CD14-positive monocyte (primary cell): ENCODE data around the gene PTTG1. TPM values are rescaled to one million over a fixed set of nuclear protein-coding genes. Genes with fewer than 3 reads are reported as not detected.

ENCODE experiments used
- DNase-seq, 3 donors: peaks; one replicate each; pipeline ENCODE4 v3.0.0-alpha.2; 2011 to 2022
- H2AFZ ChIP-seq: 2 replicates; pipeline ENCODE4 v1.6.0; 2012; ENCODE audit warnings: mild to moderate bottlenecking, low read depth, low read length, inconsistent platforms; ENCODE audit not compliant: insufficient read depth, poor library complexity, severe bottlenecking
- H3K27ac ChIP-seq, 2 donors: 1 replicate in 1 of 2; 2 replicates in 1 of 2; pipeline ENCODE4 v1.5.1; 2012 to 2013; ENCODE audit warnings: low read length in 2 of 2, control low read depth in 1 of 2, inconsistent platforms in 1 of 2, low read depth in 1 of 2, mild to moderate bottlenecking in 1 of 2
- H3K27me3 ChIP-seq, 2 donors: one replicate each; pipeline versions ENCODE4 v1.6.0 to v1.6.1; 2011 to 2013; ENCODE audit warnings: low read length in 2 of 2; ENCODE audit not compliant: control insufficient read depth in 2 of 2, insufficient read depth in 2 of 2
- H3K36me3 ChIP-seq, 2 donors: replicated peaks in 1 of 2; 1 replicate in 1 of 2; 2 replicates in 1 of 2; pipeline versions ENCODE4 v1.5.1 to v1.6.1; 2012 to 2013; ENCODE audit warnings: low read length in 2 of 2, control low read depth in 1 of 2, inconsistent platforms in 1 of 2, mild to moderate bottlenecking in 1 of 2; ENCODE audit not compliant: insufficient read depth in 2 of 2, control insufficient read depth in 1 of 2
- H3K4me1 ChIP-seq, 2 donors: 1 replicate in 1 of 2; 2 replicates in 1 of 2; pipeline versions ENCODE4 v1.5.1 to v1.6.1; 2012 to 2013; ENCODE audit warnings: low read length in 2 of 2, control low read depth in 1 of 2, inconsistent platforms in 1 of 2, mild to moderate bottlenecking in 1 of 2, moderate library complexity in 1 of 2; ENCODE audit not compliant: insufficient read depth in 2 of 2, control insufficient read depth in 1 of 2
- H3K4me2 ChIP-seq: replicated peaks from 2 replicates; pipeline ENCODE3; 2012; ENCODE audit warnings: low read length, moderate library complexity, mild to moderate bottlenecking; ENCODE audit not compliant: poor library complexity, severe bottlenecking; ENCODE audit errors: extremely low read depth
- H3K4me3 ChIP-seq, 3 experiments: fragments of 200-600 bp in 1 of 3; sonication (generic) in 1 of 3; replicated peaks in 1 of 3; 1 replicate in 2 of 3; 2 replicates in 1 of 3; pipeline ENCODE4 v1.5.1; 2011 to 2013; ENCODE audit warnings: low read length in 3 of 3, mild to moderate bottlenecking in 3 of 3, control low read depth in 2 of 3, low read depth in 2 of 3, inconsistent platforms in 1 of 3, moderate library complexity in 1 of 3
- H3K79me2 ChIP-seq: 2 replicates; pipeline ENCODE4 v1.6.0; 2012; ENCODE audit warnings: mild to moderate bottlenecking, control low read depth, inconsistent platforms, low read length, moderate library complexity; ENCODE audit not compliant: insufficient read depth
- H3K9ac ChIP-seq: 2 replicates; pipeline ENCODE4 v1.6.0; 2017; ENCODE audit warnings: low read length, mild to moderate bottlenecking; ENCODE audit not compliant: insufficient read depth, poor library complexity, severe bottlenecking
- H3K9me3 ChIP-seq, 2 donors: replicated peaks in 1 of 2; 1 replicate in 1 of 2; 2 replicates in 1 of 2; pipeline versions ENCODE4 v1.5.1 to v1.6.1; 2012 to 2013; ENCODE audit warnings: low read length in 2 of 2, control low read depth in 1 of 2; ENCODE audit not compliant: control insufficient read depth in 1 of 2, insufficient read depth in 1 of 2
- H4K20me1 ChIP-seq: 2 replicates; pipeline ENCODE4 v1.6.0; 2012; ENCODE audit warnings: mild to moderate bottlenecking, low read length, control low read depth, moderate library complexity; ENCODE audit not compliant: insufficient read depth
- H3K27ac Mint-ChIP-seq, 7 donors: one replicate each; pipeline ENCODE4 v1.8.0; 2020; ENCODE audit warnings: mild to moderate bottlenecking in 7 of 7, mixed read lengths in 7 of 7, moderate library complexity in 6 of 7, inconsistent platforms in 2 of 7
- H3K27me3 Mint-ChIP-seq, 3 donors: one replicate each; pipeline ENCODE4 v1.8.0; 2021 to 2022; ENCODE audit warnings: low read depth in 3 of 3, mild to moderate bottlenecking in 3 of 3, mixed read lengths in 3 of 3, moderate library complexity in 3 of 3, inconsistent platforms in 1 of 3
- H3K36me3 Mint-ChIP-seq, 2 donors: one replicate each; pipeline ENCODE4 v1.8.0; 2020; ENCODE audit warnings: mixed read lengths in 2 of 2, inconsistent platforms in 1 of 2, mild to moderate bottlenecking in 1 of 2
- H3K4me1 Mint-ChIP-seq: one replicate; pipeline ENCODE4 v1.8.0; 2020; ENCODE audit warnings: mild to moderate bottlenecking, mixed read lengths
- H3K4me3 Mint-ChIP-seq, 2 donors: one replicate each; pipeline ENCODE4 v1.8.0; 2020; ENCODE audit warnings: mild to moderate bottlenecking in 2 of 2, mixed read lengths in 2 of 2, moderate library complexity in 1 of 2
- H3K9me3 Mint-ChIP-seq, 7 donors: one replicate each; pipeline ENCODE4 v1.8.0; 2020 to 2022; ENCODE audit warnings: mixed read lengths in 7 of 7, mild to moderate bottlenecking in 6 of 7, moderate library complexity in 6 of 7, inconsistent platforms in 2 of 7
- CTCF ChIP-seq: fragments of 200-600 bp; IDR thresholded peaks from one replicate; pipeline ENCODE4 v1.8.0; 2022; ENCODE audit warnings: antibody characterized with exemption, mild to moderate bottlenecking
- WGBS: methylation state at CpG from one replicate; pipeline ENCODE4 v1.1.5; 2013; ENCODE audit warnings: missing lambda C conversion rate; ENCODE audit not compliant: insufficient coverage; 5-methylcytosine and 5-hydroxymethylcytosine counted together
- intact Hi-C, 2 donors: fragments of 100-400 bp; cut with micrococcal nuclease; formaldehyde crosslinking; loops; one replicate each; pipeline versions ENCODE4 v1.15.0 to v1.15.1; 2023
- polyA plus RNA-seq, 3 donors: library from polyadenylated mRNA; depleted of rRNA in 1 of 3; unstranded in 2 of 3; stranded (reverse) in 1 of 3; fragments of 300-500 nt in 2 of 3; fragments of >200 nt in 1 of 3; fragmentation: Illumina TruSeq in 2 of 3; gene quantifications; 1 replicate in 2 of 3; 2 replicates in 1 of 3; pipeline ENCODE4 v1.2.3, GENCODE V29; 2012 to 2021

Gene PTTG1
- polyA plus RNA-seq, 3 donors, result 2.5 to 3.6 (median 3.3) TPM

- H3K9ac ChIP-seq, result peak overlapping the region; percentile 56
- no peak for DNase-seq
Observed at GRCh38 chr5:160468363-160468975, 46.8 kb downstream of the PTTG1 start.

More at GRCh38 chr5:160468363-160468975, 46.8 kb downstream of the PTTG1 start:
- H3K27ac Mint-ChIP-seq, result peak overlapping the region; percentile 79 to 96 (median 91)
- H3K9me3 ChIP-seq, result no peaks in the 10 kb centered on the region
- H3K79me2 ChIP-seq, result no peaks in the 10 kb centered on the region
- no peaks in the 10 kb centered on the region for H4K20me1 ChIP-seq
- no peak for TF ChIP-seq CTCF
- H2AFZ ChIP-seq, result peak overlapping the region; percentile 79
- H3K4me3 Mint-ChIP-seq, result peak overlapping the region; percentile 77 to 94
- H3K36me3 ChIP-seq, result no peaks in the 10 kb centered on the region
- H3K4me3 ChIP-seq, result peak overlapping the region; percentile 2 to 75 (median 28)
- H3K36me3 Mint-ChIP-seq, result peaks cover 0 to 3% of the 10 kb centered on the region in 2 donors
- no peaks in the 10 kb centered on the region for H3K27me3 ChIP-seq
- 3% methylated on average over 3 of the region's 3 CpGs for WGBS
- H3K4me1 Mint-ChIP-seq, result peaks cover 52% of the 10 kb centered on the region
- H3K27ac ChIP-seq, result peak overlapping the region; percentile 67 to 82
- peaks cover 43 to 52% of the 10 kb centered on the region in 2 donors for H3K4me1 ChIP-seq
- intact Hi-C loops, result no loop called here
- H3K9me3 Mint-ChIP-seq, result no peaks in the 10 kb centered on the region
- H3K27me3 Mint-ChIP-seq, result peaks cover 2 to 9% (median 7%) of the 10 kb centered on the region in 3 donors
- H3K4me2 ChIP-seq, result peak overlapping the region; percentile 88
